Smooth muscle cell (in vitro differentiated cells): Measurements from ENCODE around the gene PNLIPRP2. TPM values are rescaled to one million over a fixed set of nuclear protein-coding genes. Genes with fewer than 3 reads are reported as not detected.

Experiments used
- DNase-seq: peaks from one replicate; lab custom pipeline; 2025; ENCODE audit not compliant: unreplicated experiment; lab: John Stamatoyannopoulos, UW
- H2AFZ ChIP-seq: fragments of 200-600 bp; sonication (generic); 2 replicates; pipeline ENCODE4 v1.6.0; 2016; ENCODE audit warnings: antibody characterized with exemption, low read depth, mild to moderate bottlenecking
- H3F3A ChIP-seq: fragments of 200-600 bp; sonication (generic); 2 replicates; pipeline ENCODE4 v1.6.0; 2017; ENCODE audit warnings: antibody characterized with exemption, low read depth
- H3K27ac ChIP-seq: fragments of 200-600 bp; sonication (generic); 2 replicates; pipeline ENCODE4 v1.5.1; 2016; ENCODE audit warnings: low read depth, mild to moderate bottlenecking
- H3K27me3 ChIP-seq: fragments of 200-600 bp; sonication (generic); 2 replicates; pipeline ENCODE4 v1.6.1; 2016; ENCODE audit warnings: low read depth, mild to moderate bottlenecking
- H3K36me3 ChIP-seq: fragments of 200-600 bp; sonication (generic); 2 replicates; pipeline ENCODE4 v1.5.1; 2016; ENCODE audit warnings: low read depth
- H3K4me1 ChIP-seq: fragments of 200-600 bp; sonication (generic); 2 replicates; pipeline ENCODE4 v1.5.1; 2016; ENCODE audit warnings: low read depth
- H3K4me2 ChIP-seq: fragments of 200-600 bp; sonication (generic); 2 replicates; pipeline ENCODE4 v1.6.0; 2016; ENCODE audit warnings: mild to moderate bottlenecking
- H3K4me3 ChIP-seq: fragments of 200-600 bp; sonication (generic); 2 replicates; pipeline ENCODE4 v1.5.1; 2016; ENCODE audit warnings: mild to moderate bottlenecking
- H3K79me2 ChIP-seq: fragments of 200-600 bp; sonication (generic); 2 replicates; pipeline ENCODE4 v1.6.0; 2016; ENCODE audit warnings: low read depth, mild to moderate bottlenecking
- H3K9ac ChIP-seq: fragments of 200-600 bp; sonication (generic); 2 replicates; pipeline ENCODE4 v1.6.0; 2016; ENCODE audit warnings: low read depth
- H3K9me3 ChIP-seq: fragments of 200-600 bp; sonication (generic); replicated peaks from 2 replicates; pipeline ENCODE4 v1.5.1; 2016; ENCODE audit warnings: low read depth
- H4K20me1 ChIP-seq: fragments of 200-600 bp; sonication (generic); 2 replicates; pipeline ENCODE4 v1.6.0; 2016; ENCODE audit warnings: low read depth
- whole genome bisulfite sequencing: methylation state at CpG from one replicate; pipeline ENCODE4 v1.1.7; 2016; ENCODE audit warnings: low lambda C conversion rate; 5-methylcytosine and 5-hydroxymethylcytosine counted together
- polyA plus RNA-seq: library from polyadenylated mRNA; unstranded; fragments of >200 nt; fragmentation: Nextera tagmentation; extraction: Ambion mirVana; gene quantifications from 2 replicates; pipeline ENCODE4 v1.2.1, GENCODE V29; 2016
- total RNA-seq: library from RNA; depleted of rRNA; stranded (reverse); fragments of >200 nt; gene quantifications from 2 replicates; pipeline ENCODE4 v1.2.3, GENCODE V29; 2014
- TF ChIP-seq, protein P1 (sequence below): fragments of 200-600 bp; sonication (generic); IDR thresholded peaks from 2 replicates; pipeline ENCODE4 v1.5.1; 2017; ENCODE audit warnings: borderline replicate concordance, mild to moderate bottlenecking, antibody characterized with exemption; ENCODE audit not compliant: insufficient read depth, poor library complexity, severe bottlenecking

PNLIPRP2 gene
- total and polyA plus RNA-seq, 2 experiments from 2014 or later: not detected

DNA sequence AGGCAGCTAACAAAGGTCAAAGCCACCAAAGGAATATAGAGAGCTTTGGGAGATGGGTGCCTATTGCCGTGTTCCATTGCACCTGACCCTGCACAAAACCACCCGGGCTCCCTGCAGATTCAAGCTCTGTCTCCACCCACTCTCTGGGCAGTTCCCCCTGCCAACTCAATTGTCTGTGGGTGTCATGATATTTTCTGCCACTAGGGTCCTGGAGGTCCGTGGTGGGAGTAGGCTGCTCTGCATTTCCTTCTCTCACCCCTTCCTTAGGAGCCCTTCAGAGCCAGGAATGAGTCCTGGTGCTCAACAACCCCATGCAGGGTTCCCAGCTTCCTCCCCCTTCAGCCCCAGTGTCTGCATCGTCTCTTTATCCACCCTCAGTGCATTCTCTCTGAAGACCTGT, 34.1 kb downstream of the PNLIPRP2 start:
- TF ChIP-seq, protein P1, sequence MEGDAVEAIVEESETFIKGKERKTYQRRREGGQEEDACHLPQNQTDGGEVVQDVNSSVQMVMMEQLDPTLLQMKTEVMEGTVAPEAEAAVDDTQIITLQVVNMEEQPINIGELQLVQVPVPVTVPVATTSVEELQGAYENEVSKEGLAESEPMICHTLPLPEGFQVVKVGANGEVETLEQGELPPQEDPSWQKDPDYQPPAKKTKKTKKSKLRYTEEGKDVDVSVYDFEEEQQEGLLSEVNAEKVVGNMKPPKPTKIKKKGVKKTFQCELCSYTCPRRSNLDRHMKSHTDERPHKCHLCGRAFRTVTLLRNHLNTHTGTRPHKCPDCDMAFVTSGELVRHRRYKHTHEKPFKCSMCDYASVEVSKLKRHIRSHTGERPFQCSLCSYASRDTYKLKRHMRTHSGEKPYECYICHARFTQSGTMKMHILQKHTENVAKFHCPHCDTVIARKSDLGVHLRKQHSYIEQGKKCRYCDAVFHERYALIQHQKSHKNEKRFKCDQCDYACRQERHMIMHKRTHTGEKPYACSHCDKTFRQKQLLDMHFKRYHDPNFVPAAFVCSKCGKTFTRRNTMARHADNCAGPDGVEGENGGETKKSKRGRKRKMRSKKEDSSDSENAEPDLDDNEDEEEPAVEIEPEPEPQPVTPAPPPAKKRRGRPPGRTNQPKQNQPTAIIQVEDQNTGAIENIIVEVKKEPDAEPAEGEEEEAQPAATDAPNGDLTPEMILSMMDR: peak; percentile 32
- no peaks in the 10 kb centered on the region for H4K20me1 ChIP-seq
- WGBS: 58% methylated on average over 4 of the region's 4 CpGs

DNA sequence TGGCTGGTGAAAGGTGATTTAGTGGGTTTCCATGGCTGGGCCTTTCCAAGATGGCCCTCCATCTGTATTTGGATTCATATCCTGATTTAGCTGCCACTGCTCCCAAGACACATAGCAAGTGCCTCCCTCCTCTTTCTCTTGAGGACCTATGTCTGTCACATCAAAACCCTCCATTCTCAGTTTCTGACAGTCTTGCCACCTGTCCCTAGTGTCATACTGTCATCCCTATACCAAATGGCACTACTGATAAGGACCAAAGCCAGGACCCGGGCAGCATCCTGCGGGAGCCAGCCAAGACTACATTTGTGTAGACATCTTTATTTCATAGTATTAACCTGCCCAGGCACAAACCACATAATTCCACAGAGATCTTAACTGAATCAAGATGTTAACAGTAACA, 34.8 kb downstream of the PNLIPRP2 start:
- WGBS: 97% methylated on average over 2 of the region's 2 CpGs
- Histone ChIP-seq H3K9me3 (no peaks in the 10 kb centered on the region), H3K27ac (no peak overlapping the region), H3K4me3 (no peak overlapping the region), H3K4me2 (no peak overlapping the region), H3K4me1 (no peaks in the 10 kb centered on the region), H3F3A (no peaks in the 10 kb centered on the region), H3K79me2 (no peaks in the 10 kb centered on the region), H3K27me3 (peaks cover 3% of the 10 kb centered on the region), H2AFZ (no peak overlapping the region), H3K9ac (no peak overlapping the region), H3K36me3 (no peaks in the 10 kb centered on the region), H4K20me1 (no peaks in the 10 kb centered on the region)
- TF ChIP-seq, protein P1: no peak
- no peak for DNase-seq

More for the DNA sequence above, 34.1 kb downstream of the PNLIPRP2 start:
- Histone ChIP-seq H3K9ac (no peak overlapping the region), H3K4me1 (no peaks in the 10 kb centered on the region), H3K9me3 (no peaks in the 10 kb centered on the region), H3K4me2 (no peak overlapping the region), H3F3A (no peaks in the 10 kb centered on the region), H2AFZ (no peak overlapping the region), H3K4me3 (no peak overlapping the region), H3K36me3 (no peaks in the 10 kb centered on the region), H3K27ac (no peak overlapping the region), H3K79me2 (no peaks in the 10 kb centered on the region), H3K27me3 (peaks cover 3% of the 10 kb centered on the region)
- DNase-seq: no peak

DNA sequence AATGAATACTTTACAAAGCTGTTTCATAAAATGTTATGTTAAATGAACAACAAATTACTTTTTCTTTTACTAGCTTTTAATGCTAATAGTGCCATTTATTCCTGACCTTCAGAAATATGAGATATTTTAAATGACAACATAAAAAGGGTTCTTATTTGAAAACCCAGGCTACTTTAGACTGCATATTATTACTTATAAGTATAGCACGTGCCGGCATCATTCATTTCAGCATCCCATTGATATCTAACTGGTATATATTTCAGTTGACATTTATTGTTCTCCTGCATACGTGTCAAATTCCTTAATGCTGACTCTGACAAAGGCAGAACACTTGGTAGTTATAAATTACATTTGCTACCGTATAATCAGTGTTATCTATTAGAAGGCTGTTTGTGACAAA, 35.3 kb downstream of the PNLIPRP2 start:
- WGBS: 85% methylated on average over 4 of the region's 4 CpGs
- H3F3A ChIP-seq: no peaks in the 10 kb centered on the region
- DNase-seq: no peak
- H3K4me2 ChIP-seq: no peak overlapping the region
- no peak overlapping the region for H3K4me3 ChIP-seq
- no peak overlapping the region for H3K9ac ChIP-seq
- peaks cover 3% of the 10 kb centered on the region for H3K27me3 ChIP-seq
- no peak overlapping the region for H3K27ac ChIP-seq
- H3K79me2 ChIP-seq: no peaks in the 10 kb centered on the region
- H3K36me3 ChIP-seq: no peaks in the 10 kb centered on the region
- TF ChIP-seq, protein P1: no peak
- no peaks in the 10 kb centered on the region for H3K4me1 ChIP-seq
- no peaks in the 10 kb centered on the region for H3K9me3 ChIP-seq
- no peak overlapping the region for H2AFZ ChIP-seq
- no peaks in the 10 kb centered on the region for H4K20me1 ChIP-seq

DNA sequence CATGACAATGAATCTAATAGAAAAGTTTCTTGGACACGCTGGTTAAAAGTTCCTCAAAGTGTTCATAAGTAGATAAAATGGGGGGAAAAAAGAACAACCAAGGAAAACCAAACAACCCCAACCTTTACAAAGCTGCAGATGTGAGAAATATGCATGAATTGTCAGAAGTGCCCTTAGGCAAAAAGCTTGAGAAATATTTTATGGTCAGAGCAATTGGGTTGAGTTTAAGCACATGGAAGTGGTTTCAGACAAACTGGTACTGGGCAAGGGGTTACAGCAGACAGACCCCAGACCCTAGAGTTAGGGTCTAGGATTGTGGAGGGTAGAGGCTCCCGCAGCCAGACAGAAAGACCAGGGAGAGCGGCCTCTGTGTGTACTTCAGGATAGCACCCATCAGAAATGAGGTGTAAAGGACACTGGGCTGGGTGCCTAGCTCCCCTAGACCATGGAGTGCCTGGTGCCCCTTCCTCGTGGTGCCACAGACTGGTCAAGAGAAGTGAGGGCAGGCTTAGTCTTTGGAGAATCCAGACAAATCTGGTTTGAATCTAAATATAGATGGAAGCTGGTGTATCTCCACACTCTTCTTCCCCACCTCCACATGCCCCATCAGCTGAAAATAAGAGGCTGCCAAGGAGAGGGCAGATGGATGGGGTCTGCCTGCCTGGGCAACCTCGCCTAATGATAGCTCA, 37.3 kb downstream of the PNLIPRP2 start:
- Histone ChIP-seq H3K4me3 (no peak overlapping the region), H4K20me1 (no peaks in the 10 kb centered on the region), H3K9me3 (no peaks in the 10 kb centered on the region), H3K4me2 (no peak overlapping the region), H2AFZ (no peak overlapping the region), H3K79me2 (no peaks in the 10 kb centered on the region), H3K27ac (no peak overlapping the region), H3F3A (no peaks in the 10 kb centered on the region), H3K4me1 (no peaks in the 10 kb centered on the region), H3K27me3 (peaks cover 3% of the 10 kb centered on the region), H3K36me3 (no peaks in the 10 kb centered on the region), H3K9ac (no peak overlapping the region)
- TF ChIP-seq, protein P1: no peak
- 90% methylated on average over 5 of the region's 5 CpGs for WGBS
- DNase-seq: no peak
